HG03558 (cell line): ENCODE results near the gene BBLN.

ENCODE experiments used
- ATAC-seq: cut with Tn5 transposase; IDR thresholded peaks from one replicate; pipeline ENCODE4 v1.9.1; 2021; ENCODE audit warnings: moderate number of reproducible peaks; ENCODE audit not compliant: unreplicated experiment; ENCODE audit errors: extremely low read depth

BBLN gene

DNA sequence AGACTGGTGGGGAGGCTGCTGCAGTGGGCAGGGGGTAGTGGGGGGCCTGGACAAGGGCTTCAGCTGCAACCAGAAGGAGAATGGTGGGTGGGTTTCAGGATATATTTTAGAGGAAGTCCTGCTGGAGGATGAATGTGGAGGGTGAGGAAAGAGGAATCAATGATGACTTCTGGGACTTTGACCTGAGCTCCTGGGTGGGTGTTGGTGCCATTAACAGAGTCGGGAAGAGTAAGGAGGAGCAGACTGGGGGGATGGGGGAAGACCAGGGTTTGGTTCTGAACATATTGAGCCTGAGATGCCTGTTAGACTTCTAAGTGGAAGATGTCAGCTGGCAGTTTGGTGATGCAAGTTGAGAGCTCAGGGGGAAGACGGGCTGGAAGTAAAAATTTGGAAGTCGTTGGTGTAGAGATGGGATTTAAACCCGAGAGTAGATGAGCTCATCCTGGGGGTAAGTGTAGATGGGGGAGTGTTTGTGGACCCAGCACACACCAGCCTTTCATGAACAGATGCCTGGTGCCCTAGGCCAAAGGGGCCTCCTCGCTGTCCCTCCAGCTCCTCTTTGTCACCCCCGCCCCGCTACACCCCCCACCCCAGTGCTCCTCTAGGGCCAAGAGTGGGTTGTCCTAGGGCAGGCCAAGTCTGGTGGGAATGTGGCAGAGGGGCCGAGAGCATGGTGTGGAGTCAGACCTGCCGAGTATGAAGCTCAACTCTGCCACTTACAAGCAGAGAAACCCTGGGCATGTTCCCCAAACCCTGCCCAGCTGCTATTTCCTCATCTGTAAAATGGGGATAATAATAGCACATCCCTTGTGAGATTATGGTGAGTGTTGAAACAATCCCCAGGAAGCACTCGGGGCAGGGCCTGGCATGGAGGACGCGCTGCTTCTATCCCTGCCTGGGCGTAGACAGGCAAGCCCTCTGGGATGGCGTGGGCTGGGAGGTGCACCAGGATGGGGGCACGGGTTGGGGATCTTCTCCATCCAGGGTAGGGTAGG, 47.1 kb downstream of the BBLN start:
- ATAC-seq = no peak

DNA sequence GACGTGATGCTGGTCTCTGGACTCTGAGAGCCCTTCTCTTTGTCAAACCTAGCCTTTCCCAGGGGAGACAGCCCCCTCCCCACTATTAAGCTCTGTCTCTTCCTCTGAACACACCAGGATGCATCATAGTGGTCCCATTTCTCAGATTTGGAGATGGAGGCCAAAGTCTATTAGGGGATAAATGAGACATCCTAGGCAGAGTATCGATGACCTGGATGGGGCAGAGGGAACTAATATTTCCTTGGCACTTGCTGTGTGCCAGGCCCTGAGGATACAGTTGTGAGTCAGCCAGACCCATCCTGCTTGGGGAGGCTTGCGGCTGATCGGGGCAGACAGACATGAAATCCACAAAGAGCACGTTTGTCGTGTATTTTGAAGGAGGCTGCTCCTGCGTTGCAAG, 48.3 kb downstream of the BBLN start:
- ATAC-seq = no peak

DNA sequence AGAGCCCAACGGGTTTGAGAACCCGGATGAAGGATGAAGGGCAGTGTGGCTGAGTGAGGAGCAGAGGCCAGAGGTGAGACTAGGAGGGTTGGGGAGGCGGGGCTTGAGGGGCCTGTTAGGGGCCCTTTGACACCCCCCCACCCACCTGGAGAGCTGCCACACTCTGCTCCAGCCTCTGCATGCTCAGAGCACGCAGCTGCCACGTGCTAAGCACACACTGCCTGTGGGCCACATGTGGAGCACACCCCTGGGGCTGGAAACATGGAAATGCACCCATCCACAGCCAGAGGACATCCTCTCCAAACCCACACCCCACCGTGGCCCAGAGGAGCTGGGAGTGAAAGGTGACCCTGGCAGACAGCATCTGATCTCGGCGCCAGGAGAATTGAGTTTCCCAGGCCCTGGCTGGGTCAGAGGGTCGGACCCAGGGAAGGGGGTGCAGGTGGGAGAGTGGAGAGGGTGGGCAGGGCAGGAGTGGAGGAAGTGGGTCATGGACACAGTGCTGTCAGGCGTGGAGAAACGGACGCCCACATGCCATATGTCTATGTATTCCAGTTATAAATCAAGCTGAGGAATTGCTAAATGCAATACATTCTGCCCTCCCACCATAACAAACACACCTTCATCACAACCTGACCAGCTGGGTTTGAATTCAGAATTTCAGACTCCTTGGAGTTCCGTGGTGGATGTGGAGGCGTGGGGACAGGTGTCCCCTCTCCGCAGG, 49.0 kb downstream of the BBLN start:
- ATAC-seq = no peak

DNA sequence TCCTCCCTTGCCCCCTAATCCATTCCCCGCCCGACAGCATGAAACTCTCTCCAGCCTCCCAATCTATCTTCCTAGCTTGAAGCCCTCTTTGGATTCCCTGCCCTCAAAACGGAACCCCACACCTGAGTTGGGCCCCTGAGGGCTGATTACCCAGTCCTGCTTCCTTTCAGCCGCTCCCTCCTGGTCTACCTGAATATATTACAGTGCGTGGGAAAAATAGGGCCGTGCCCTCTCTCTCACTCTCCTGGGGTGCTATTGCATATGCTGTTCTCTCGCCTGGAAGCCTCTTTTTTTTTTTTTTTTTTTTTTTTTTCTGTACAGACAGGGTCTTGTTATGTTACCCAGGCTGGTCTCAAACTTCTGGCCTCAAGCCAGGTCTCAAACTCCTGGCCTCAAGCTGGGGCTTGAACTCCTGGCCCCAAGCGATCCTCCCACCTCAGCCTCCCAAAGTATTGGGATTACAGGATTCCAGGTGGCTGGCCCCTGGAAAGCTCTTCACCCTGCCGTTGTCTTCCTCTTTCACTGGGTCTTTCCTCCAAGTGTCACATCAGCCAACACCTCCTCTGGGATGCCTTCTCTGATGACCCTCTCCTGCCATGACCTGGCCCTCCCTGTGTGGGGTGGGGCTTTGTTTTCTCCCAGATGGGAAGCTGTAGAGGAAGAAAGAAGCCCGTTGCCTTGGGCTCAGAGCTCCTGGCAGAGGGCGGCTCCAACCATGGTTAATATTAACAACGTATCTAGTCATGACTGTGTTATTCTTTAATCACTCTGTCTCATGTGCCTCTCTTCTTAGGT, 51.3 kb downstream of the BBLN start:
- ATAC-seq = no peak

DNA sequence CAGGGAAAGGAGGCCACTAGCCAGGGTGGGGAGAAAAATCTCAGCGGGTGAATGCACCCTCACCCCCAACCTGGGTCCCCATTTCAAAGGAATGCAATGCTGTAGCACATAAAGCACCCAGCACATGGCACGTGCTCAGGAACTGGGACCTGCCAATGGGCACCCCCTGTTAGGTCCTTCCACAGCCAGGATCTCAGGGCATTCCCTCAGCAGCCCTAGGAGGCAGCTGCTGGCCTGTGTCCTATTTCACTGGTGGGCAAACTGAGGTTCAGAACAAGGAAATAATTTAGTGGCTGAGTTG, 51.9 kb downstream of the BBLN start:
- no peak for ATAC-seq
